ENCODE measurements around the gene BAIAP2L1.
A peak's percentile ranks its signal among the peaks of the same experiment; 100 is the strongest.

Gene BAIAP2L1

GRCh38 chr7:98254951-98255610 lies 145.8 kb downstream of the BAIAP2L1 start:
- Mint-ChIP-seq H3K27me3 (no peaks in the 10 kb centered on the region), H3K27ac (no peak overlapping the region), H3K36me3 (peaks cover 27% of the 10 kb centered on the region), H3K4me1 (peaks cover 21% of the 10 kb centered on the region), H3K9me3 (no peaks in the 10 kb centered on the region), H3K4me3 (no peak overlapping the region)
- no peak for ATAC-seq (ENCODE audit: low read depth)
- no peak for DNase-seq (ENCODE audit: low spot score in 2 of 2)

DNA sequence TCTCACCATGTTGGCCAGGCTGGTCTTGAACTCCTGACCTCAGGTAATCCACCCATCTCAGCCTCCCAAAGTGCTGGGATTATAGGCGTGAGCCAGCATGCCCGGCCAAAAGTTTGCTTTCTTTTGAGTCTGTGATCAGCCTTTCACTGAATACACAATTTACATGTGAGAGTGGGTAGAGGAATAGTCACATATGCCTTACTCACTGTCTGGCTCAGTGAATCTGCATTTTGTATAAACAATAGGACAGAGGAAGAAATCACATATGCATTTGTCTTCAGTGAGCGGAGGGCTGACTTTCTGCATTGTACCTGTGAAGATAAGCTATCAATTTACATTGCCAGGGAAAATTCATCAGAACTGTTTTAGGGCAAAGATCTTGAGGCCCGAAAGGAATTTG lies 146.4 kb downstream of the BAIAP2L1 start:
- Mint-ChIP-seq H3K4me3 (no peak overlapping the region), H3K9me3 (no peaks in the 10 kb centered on the region), H3K36me3 (peaks cover 28% of the 10 kb centered on the region), H3K4me1 (peaks cover 24% of the 10 kb centered on the region), H3K27me3 (no peaks in the 10 kb centered on the region), H3K27ac (no peak overlapping the region)
- no peak for ATAC-seq (ENCODE audit: low read depth)
- DNase-seq (ENCODE audit: low spot score in 2 of 2) = no peak

GRCh38 chr7:98252425-98253054 lies 148.3 kb downstream of the BAIAP2L1 start:
- Mint-ChIP-seq H3K9me3 (no peaks in the 10 kb centered on the region), H3K4me3 (peak overlapping the region; percentile 99), H3K27me3 (no peaks in the 10 kb centered on the region), H3K4me1 (peaks cover 28% of the 10 kb centered on the region), H3K27ac (peak overlapping the region; percentile 94), H3K36me3 (peaks cover 19% of the 10 kb centered on the region)
- no peak for DNase-seq (ENCODE audit: low spot score in 2 of 2)
- peak; percentile 20 for ATAC-seq (ENCODE audit: low read depth)

DNA sequence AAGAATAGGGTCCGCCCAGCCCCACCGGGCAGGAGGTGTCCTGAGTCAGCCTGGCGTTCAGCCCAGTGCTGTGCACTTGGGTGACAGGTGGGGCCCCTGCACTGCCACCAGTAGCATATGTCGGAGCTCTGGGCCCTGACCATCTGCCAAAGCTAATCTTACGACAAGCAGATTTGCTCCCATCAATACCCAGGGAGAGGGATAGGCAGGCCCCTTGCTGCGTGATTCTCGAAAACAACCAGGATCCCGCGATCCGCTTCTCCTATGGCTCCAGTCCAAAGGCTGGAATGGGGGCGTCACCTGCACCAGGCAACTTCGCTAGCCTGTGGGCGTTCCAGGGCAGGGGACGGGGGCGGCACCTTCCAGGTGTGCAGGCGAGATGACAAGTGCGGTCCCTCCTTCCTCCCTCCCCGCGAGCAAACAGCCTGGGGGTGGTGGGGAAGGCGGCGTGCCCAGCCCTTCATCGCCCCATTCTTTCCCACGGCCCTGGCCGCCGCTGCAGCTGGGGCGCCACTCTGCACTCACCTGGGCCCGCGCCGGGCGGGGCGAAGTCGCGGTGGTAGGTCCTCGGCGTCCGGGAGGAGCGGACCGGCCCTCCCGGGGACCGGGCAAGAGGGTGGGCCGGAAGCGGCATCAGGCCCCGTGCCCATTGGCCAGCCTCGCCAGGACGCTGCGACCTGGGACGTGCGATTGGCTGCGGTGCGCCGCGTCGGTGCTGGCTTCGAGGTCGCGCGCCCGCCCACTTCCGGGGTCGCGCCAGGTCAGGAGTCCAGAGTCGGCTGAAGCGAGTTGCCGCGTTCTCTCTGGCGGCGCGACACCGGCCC lies 149.1 kb downstream of the BAIAP2L1 start, which contains the start of gene TECPR1:
Gene TECPR1 (minus strand): TSS at position 632 of the 824 bp plus-strand sequence. CDS start 6,086 bp downstream, outside the sequence.
- H3K4me3 Mint-ChIP-seq = peak within 1 kb of the TSS; percentile 99
- H3K27ac Mint-ChIP-seq = peak within 1 kb of the TSS; percentile 94
- no peaks in the 10 kb centered on the region for H3K27me3 Mint-ChIP-seq
- peaks cover 15% of the 10 kb centered on the region for H3K36me3 Mint-ChIP-seq
- DNase-seq (ENCODE audit: low spot score in 2 of 2) (peak; percentile 73 to 87), ATAC-seq (ENCODE audit: low read depth) (peak; percentile 83)
- H3K9me3 Mint-ChIP-seq = no peaks in the 10 kb centered on the region
- peaks cover 27% of the 10 kb centered on the region for H3K4me1 Mint-ChIP-seq

DNA sequence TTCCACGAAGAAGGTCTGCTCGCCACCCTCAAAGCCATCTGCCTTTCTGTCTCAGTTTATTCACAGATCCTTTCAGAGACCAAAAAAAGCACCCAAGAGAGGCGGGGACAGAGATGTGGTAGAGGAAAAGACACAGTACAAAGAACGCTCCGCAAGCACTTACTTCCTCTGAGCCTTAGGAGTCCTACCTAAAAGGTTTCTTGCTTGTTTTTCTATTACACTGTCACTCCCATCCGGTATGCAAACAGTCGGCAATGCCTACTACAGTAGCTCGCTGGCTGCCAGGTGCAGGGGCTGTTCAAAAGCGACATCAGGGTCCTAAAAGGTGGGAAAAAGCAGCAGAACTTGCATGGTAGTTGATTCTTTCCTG lies 149.7 kb downstream of the BAIAP2L1 start:
- Mint-ChIP-seq H3K9me3 (no peaks in the 10 kb centered on the region), H3K27me3 (no peaks in the 10 kb centered on the region), H3K36me3 (peaks cover 14% of the 10 kb centered on the region), H3K27ac (peak overlapping the region; percentile 94), H3K4me3 (peak overlapping the region; percentile 99), H3K4me1 (peaks cover 27% of the 10 kb centered on the region)
- DNase-seq (ENCODE audit: low spot score in 2 of 2) (peak; percentile 19 to 48), ATAC-seq (ENCODE audit: low read depth) (peak; percentile 60)

DNA sequence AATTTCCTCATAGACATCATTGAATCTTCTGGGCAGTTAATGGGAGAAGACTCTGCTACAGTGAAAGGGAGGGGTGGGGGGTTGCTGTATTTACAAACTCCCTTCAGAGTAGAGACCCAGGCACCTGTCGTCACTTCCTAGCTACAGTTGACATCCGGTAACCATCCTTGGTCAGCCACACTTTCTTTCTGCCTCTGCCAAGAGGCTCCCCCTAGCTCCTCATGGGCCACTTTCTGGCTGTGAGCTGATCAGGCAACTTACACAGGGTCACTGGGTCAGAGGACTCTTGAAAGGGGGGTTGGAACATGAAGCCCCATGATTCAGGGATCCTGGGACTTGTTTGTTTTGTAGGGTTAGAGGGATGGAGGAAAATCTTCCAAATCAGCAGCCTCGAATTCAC lies 150.1 kb downstream of the BAIAP2L1 start:
- peaks cover 27% of the 10 kb centered on the region for H3K4me1 Mint-ChIP-seq
- ATAC-seq (ENCODE audit: low read depth) = no peak
- H3K27me3 Mint-ChIP-seq = no peaks in the 10 kb centered on the region
- peak overlapping the region; percentile 94 for H3K27ac Mint-ChIP-seq
- peak in 1 of 2 donors; percentile 18 for DNase-seq (ENCODE audit: low spot score in 2 of 2)
- H3K4me3 Mint-ChIP-seq = peak overlapping the region; percentile 99
- no peaks in the 10 kb centered on the region for H3K9me3 Mint-ChIP-seq
- peaks cover 15% of the 10 kb centered on the region for H3K36me3 Mint-ChIP-seq

GRCh38 chr7:98249106-98249505 lies 151.8 kb downstream of the BAIAP2L1 start:
- Mint-ChIP-seq H3K4me3 (no peak overlapping the region), H3K27ac (no peak overlapping the region), H3K4me1 (peaks cover 27% of the 10 kb centered on the region), H3K9me3 (no peaks in the 10 kb centered on the region), H3K27me3 (no peaks in the 10 kb centered on the region), H3K36me3 (peaks cover 12% of the 10 kb centered on the region)
- ATAC-seq (ENCODE audit: low read depth) = no peak
- no peak for DNase-seq (ENCODE audit: low spot score in 2 of 2)

DNA sequence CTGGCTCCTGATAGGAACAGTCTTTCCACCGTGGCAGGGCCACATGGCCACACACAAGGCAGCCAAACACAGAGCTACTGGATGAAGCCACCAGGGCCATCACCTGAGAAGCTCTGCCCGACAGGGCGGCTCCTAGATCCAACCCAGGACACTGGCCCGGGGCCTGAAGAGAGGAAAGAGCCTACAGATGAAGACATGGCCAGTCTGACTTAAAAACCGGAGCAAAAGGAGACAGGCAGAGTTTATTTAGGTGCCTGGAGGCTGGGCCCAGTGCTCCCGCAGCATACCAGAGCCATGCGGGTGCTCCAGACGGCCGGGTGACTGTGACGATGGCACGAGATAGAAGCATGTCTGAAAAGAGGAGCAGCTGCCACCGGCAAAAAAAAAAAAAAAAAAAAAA lies 152.7 kb downstream of the BAIAP2L1 start:
- H3K4me1 Mint-ChIP-seq = peaks cover 25% of the 10 kb centered on the region
- H3K9me3 Mint-ChIP-seq = no peaks in the 10 kb centered on the region
- no peak overlapping the region for H3K27ac Mint-ChIP-seq
- ATAC-seq (ENCODE audit: low read depth) (no peak), DNase-seq (ENCODE audit: low spot score in 2 of 2) (no peak)
- H3K36me3 Mint-ChIP-seq = peaks cover 12% of the 10 kb centered on the region
- H3K27me3 Mint-ChIP-seq = no peaks in the 10 kb centered on the region
- no peak overlapping the region for H3K4me3 Mint-ChIP-seq

- H3K4me3 Mint-ChIP-seq = no peak overlapping the region
- H3K9me3 Mint-ChIP-seq = no peaks in the 10 kb centered on the region
- no peaks in the 10 kb centered on the region for H3K27me3 Mint-ChIP-seq
- DNase-seq (ENCODE audit: low spot score in 2 of 2) (no peak), ATAC-seq (ENCODE audit: low read depth) (no peak)
- H3K36me3 Mint-ChIP-seq = peaks cover 24% of the 10 kb centered on the region
- no peak overlapping the region for H3K27ac Mint-ChIP-seq
- peaks cover 6% of the 10 kb centered on the region for H3K4me1 Mint-ChIP-seq
Measured at GRCh38 chr7:98244871-98245270, 156.0 kb downstream of the BAIAP2L1 start.

- no peak for ATAC-seq (ENCODE audit: low read depth)
Measured at GRCh38 chr7:98242934-98243333, 158.0 kb downstream of the BAIAP2L1 start.

GRCh38 chr7:98242342-98242741 lies 158.5 kb downstream of the BAIAP2L1 start:
- Mint-ChIP-seq H3K4me3 (no peak overlapping the region), H3K27me3 (no peaks in the 10 kb centered on the region), H3K27ac (no peak overlapping the region), H3K36me3 (peaks cover 32% of the 10 kb centered on the region), H3K9me3 (no peaks in the 10 kb centered on the region), H3K4me1 (no peaks in the 10 kb centered on the region)
- DNase-seq (ENCODE audit: low spot score in 2 of 2) (no peak), ATAC-seq (ENCODE audit: low read depth) (no peak)

More at GRCh38 chr7:98242934-98243333, 158.0 kb downstream of the BAIAP2L1 start:
- H3K36me3 Mint-ChIP-seq = peaks cover 33% of the 10 kb centered on the region
- no peaks in the 10 kb centered on the region for H3K27me3 Mint-ChIP-seq
- no peak overlapping the region for H3K4me3 Mint-ChIP-seq
- no peak overlapping the region for H3K27ac Mint-ChIP-seq
- H3K9me3 Mint-ChIP-seq = no peaks in the 10 kb centered on the region
- DNase-seq (ENCODE audit: low spot score in 2 of 2) = no peak
- H3K4me1 Mint-ChIP-seq = peaks cover 1% of the 10 kb centered on the region

- Mint-ChIP-seq H3K4me1 (no peaks in the 10 kb centered on the region), H3K27me3 (no peaks in the 10 kb centered on the region), H3K4me3 (no peak overlapping the region), H3K36me3 (peaks cover 32% of the 10 kb centered on the region), H3K27ac (no peak overlapping the region), H3K9me3 (no peaks in the 10 kb centered on the region)
- DNase-seq (ENCODE audit: low spot score in 2 of 2) = no peak
- ATAC-seq (ENCODE audit: low read depth) = no peak
Measured at GRCh38 chr7:98241674-98242241, 159.1 kb downstream of the BAIAP2L1 start.
